H1 (cell line): Measurements from ENCODE around the gene EXT2. TPM values are rescaled to one million over a fixed set of nuclear protein-coding genes. Genes with fewer than 3 reads are reported as not detected.

Source experiments
- CREB1 ChIP-seq: IDR thresholded peaks from 2 replicates; pipeline ENCODE4 v1.6.1; 2012; ENCODE audit warnings: inconsistent platforms
- CTCF ChIP-seq, 3 experiments: IDR thresholded peaks; 1 replicate in 2 of 3; 2 replicates in 1 of 3; pipeline versions ENCODE4 v1.5.1 to v1.6.1; 2011; ENCODE audit warnings: low read length in 3 of 3, mild to moderate bottlenecking in 3 of 3, inconsistent platforms in 2 of 3, low read depth in 1 of 3, moderate library complexity in 1 of 3; ENCODE audit not compliant: insufficient read depth in 1 of 3; ENCODE audit errors: control extremely low read depth in 1 of 3
- RAD21 ChIP-seq, 2 experiments: IDR thresholded peaks in 1 of 2; conservative IDR thresholded peaks in 1 of 2; 2 replicates each; pipeline ENCODE4 v1.6.1; 2011; ENCODE audit warnings: low read depth in 2 of 2, low read length in 2 of 2, improper control_type of control experiment in 1 of 2, inconsistent platforms in 1 of 2, mild to moderate bottlenecking in 1 of 2, moderate library complexity in 1 of 2
- SP2 ChIP-seq: IDR thresholded peaks from 2 replicates; pipeline ENCODE4 v1.6.1; 2012; ENCODE audit warnings: mild to moderate bottlenecking, low read length, inconsistent platforms
- SP4 ChIP-seq: IDR thresholded peaks from 2 replicates; pipeline ENCODE4 v1.6.1; 2012; ENCODE audit warnings: low read length, inconsistent platforms
- YY1 ChIP-seq: IDR thresholded peaks from 2 replicates; pipeline ENCODE4 v1.6.1; 2011; ENCODE audit warnings: low read depth, mild to moderate bottlenecking, low read length
- polyA plus RNA-seq, 7 experiments: library from polyadenylated mRNA; depleted of rRNA in 3 of 7; stranded (reverse) in 5 of 7; unstranded in 2 of 7; fragments of >200 nt in 5 of 7; fragments of 200-250 nt in 2 of 7; gene quantifications; 1 replicate in 5 of 7; 2 replicates in 1 of 7; 4 replicates in 1 of 7; pipeline versions ENCODE4 v1.2.1 to v1.2.3, GENCODE V29; 2011 to 2013; ENCODE audit warnings: missing spikeins in 2 of 7, mixed read lengths in 2 of 7
- total RNA-seq: library from RNA; stranded (reverse); fragmentation: NEBNext Ultra II Directional; extraction: Animal tissue kit (Norgen Biotek cat#: 25700); gene quantifications from 2 replicates; pipeline ENCODE4 v1.2.1, GENCODE V29; 2021

Gene EXT2
- total and polyA plus RNA-seq, 2 of the 8 experiments (the other 6 are each of a cell fraction or from before 2014, with no cell fraction given), result 29.8 to 42.8 TPM

GRCh38 chr11:44290208-44290607 lies 194.7 kb downstream of the EXT2 start (continued):
- no peak for TF ChIP-seq CTCF (IDR thresholded peaks at IDR 0.05; ENCODE audit: control extremely low read depth in 1 of 3, insufficient read depth in 1 of 3, low read depth in 1 of 3, low read length in 3 of 3)
- TF ChIP-seq RAD21 (IDR thresholded peaks at IDR 0.05 in 1 of 2, conservative IDR thresholded peaks at IDR 0.05 in 1 of 2; ENCODE audit: low read depth in 2 of 2, low read length in 2 of 2), result no peak
- TF ChIP-seq YY1, result no peak
- TF ChIP-seq SP2, result no peak
- no peak for TF ChIP-seq SP4
- no peak for TF ChIP-seq CREB1

Other genes starting within 250 kb of the EXT2 start
- gene ALKBH3, start 214.8 kb upstream of the EXT2 start, total RNA-seq, result 11.4 and 12.7 TPM in 2 replicates
- gene ALKBH3, start 214.8 kb upstream of the EXT2 start, polyA plus RNA-seq (2011; rRNA removed), result 6.2 and 10.5 TPM in 2 replicates
- 0.67 and 0.97 TPM in 2 replicates for gene C11orf96, start 153.0 kb upstream of the EXT2 start, total RNA-seq
- gene C11orf96, start 153.0 kb upstream of the EXT2 start, polyA plus RNA-seq (2011; rRNA removed), result 0.91 and 2.0 TPM in 2 replicates
- gene ACCSL, start 47.7 kb upstream of the EXT2 start, total RNA-seq, result not detected in 2 replicates
- not detected in 2 replicates for gene ACCSL, start 47.7 kb upstream of the EXT2 start, polyA plus RNA-seq (2011; rRNA removed)
- 4.3 and 6.0 TPM in 2 replicates for gene ACCS, start 29.4 kb upstream of the EXT2 start, total RNA-seq
- gene ACCS, start 29.4 kb upstream of the EXT2 start, polyA plus RNA-seq (2011; rRNA removed), result 8.0 and 8.5 TPM in 2 replicates
- not detected in 2 replicates for gene ALX4, start 214.5 kb downstream of the EXT2 start, total RNA-seq
- not detected in 2 replicates for gene ALX4, start 214.5 kb downstream of the EXT2 start, polyA plus RNA-seq (2011; rRNA removed)